Activated naive CD4-positive, alpha-beta T cell treated with anti-CD3 and anti-CD28 coated beads, Interleukin-2, amount 50 U/mL, for 24 hours (primary cell): ENCODE results near the gene STRN4.
"Not testable (repeated sequence)": the region's sequence is repeated elsewhere in the genome, so short reads cannot be mapped to it uniquely, and the experiment has no call there.

ENCODE experiments used
- H3K27ac Mint-ChIP-seq: one replicate; pipeline ENCODE4 v1.8.0; 2021; ENCODE audit warnings: mild to moderate bottlenecking, mixed read lengths
- H3K27me3 Mint-ChIP-seq: one replicate; pipeline ENCODE4 v1.8.0; 2021; ENCODE audit warnings: mixed read lengths
- H3K36me3 Mint-ChIP-seq: one replicate; pipeline ENCODE4 v1.8.0; 2021; ENCODE audit warnings: mixed read lengths
- H3K4me1 Mint-ChIP-seq: one replicate; pipeline ENCODE4 v1.8.0; 2021; ENCODE audit warnings: mixed read lengths
- H3K4me3 Mint-ChIP-seq: one replicate; pipeline ENCODE4 v1.8.0; 2021; ENCODE audit warnings: mild to moderate bottlenecking, mixed read lengths
- H3K9me3 Mint-ChIP-seq: one replicate; pipeline ENCODE4 v1.8.0; 2021; ENCODE audit warnings: mixed read lengths

The STRN4 gene

DNA sequence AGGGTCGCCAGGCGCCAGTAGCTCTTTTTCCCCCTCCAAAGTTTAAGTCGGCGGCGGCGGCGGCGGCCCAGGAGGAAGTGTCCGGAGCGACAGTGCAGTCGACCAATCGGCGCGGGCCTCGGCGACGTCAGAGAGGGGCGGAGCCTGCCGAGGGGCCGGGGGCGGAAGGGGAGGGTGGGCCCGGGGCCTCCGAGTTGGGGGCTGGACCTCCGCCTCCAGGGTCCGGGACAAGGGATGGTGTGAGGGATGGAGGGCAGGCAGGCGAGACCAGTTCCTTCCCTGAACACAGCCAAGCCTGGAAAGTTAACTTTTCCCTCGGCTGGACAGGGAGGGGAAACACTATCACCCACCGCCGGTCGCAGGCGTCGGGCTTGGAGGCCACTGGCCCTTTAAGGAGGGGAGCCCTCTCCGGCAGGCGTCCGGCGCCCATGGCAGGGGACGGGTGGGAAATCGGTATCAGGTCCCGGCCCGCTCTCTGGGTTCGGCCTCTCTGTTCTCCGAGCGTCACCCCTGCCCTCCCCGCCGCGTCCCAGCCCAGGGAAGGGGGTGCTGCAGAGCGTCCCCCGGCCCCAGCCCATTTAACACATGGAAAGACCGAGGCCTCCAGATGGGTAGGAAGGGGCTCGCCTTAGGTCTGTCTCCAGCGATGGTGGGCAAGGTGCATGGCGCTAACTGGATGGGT is 29.1 kb downstream of the STRN4 start, which contains the start of gene PRKD2:
PRKD2 (minus strand) TSS at position 81 of the 682 bp plus-strand sequence. CDS start 744 bp downstream, outside the sequence.
- H3K9me3 Mint-ChIP-seq = no peaks in the 10 kb centered on the region
- peak within 1 kb of the TSS; percentile 96 for H3K4me3 Mint-ChIP-seq
- H3K27ac Mint-ChIP-seq = peak within 1 kb of the TSS; percentile 93
- H3K4me1 Mint-ChIP-seq = peaks cover 52% of the 10 kb centered on the region
- H3K27me3 Mint-ChIP-seq = no peaks in the 10 kb centered on the region
- peaks cover 2% of the 10 kb centered on the region for H3K36me3 Mint-ChIP-seq

DNA sequence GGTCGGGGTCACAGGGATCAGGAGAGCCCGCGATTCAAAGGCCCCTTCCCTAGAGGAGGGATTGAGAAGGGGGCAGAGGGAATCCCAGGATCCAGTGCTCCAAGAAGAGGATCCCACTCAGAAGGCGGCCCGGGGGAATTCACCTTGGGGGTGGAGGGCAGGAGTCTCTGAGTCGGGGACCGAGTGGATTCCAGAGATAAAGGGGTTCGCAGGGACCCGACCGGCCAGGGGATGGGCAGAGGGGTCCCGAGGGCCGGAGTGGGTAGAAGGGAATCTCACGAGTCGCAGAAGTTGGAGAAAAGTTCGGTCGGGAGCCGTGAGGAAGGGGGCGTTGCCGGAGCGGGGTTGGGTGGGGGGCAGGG is 29.6 kb downstream of the STRN4 start:
- Mint-ChIP-seq H3K4me1 (peaks cover 49% of the 10 kb centered on the region), H3K36me3 (peaks cover 2% of the 10 kb centered on the region)

DNA sequence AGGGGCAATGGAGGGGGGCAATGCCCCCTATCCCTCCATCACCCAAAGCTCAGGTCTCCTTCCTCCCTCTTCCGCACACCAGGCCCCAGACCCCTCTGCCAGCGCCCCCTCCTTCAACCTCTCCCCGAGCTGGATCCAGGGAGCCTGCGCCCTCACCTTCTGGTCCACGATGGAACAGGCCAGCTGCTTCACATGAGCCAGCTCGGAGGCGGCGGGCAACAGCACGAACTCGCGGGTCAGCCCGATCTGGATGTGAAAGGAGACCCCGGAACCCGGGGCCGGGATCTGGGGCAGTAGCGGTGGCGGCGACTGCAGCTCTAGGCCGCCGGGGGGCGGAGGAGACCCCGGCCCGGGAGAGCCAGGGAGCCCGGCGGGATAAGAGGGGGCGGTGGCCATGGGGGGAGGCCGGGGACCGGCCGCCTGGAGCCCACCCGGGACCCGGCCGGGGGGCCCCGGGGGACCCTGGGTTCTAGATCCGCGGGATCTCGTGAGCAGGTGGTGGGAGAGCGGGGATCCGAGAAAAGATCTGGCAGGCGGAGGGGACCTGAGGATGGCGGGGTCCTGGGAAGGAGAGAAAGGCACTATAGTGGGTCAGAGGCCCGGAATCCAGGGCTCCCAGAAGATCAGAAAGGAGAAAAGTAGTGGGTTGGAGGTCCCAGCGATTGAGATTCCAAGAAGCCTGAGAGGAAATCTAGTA is 30.1 kb downstream of the STRN4 start:
- peak overlapping the region; percentile 93 for H3K27ac Mint-ChIP-seq
- peaks cover 2% of the 10 kb centered on the region for H3K36me3 Mint-ChIP-seq
- peaks cover 49% of the 10 kb centered on the region for H3K4me1 Mint-ChIP-seq
- no peaks in the 10 kb centered on the region for H3K9me3 Mint-ChIP-seq
- H3K4me3 Mint-ChIP-seq = peak overlapping the region; percentile 96
- H3K27me3 Mint-ChIP-seq = no peaks in the 10 kb centered on the region

More for the DNA sequence above, 29.6 kb downstream of the STRN4 start:
- Mint-ChIP-seq H3K27me3 (no peaks in the 10 kb centered on the region), H3K4me3 (peak overlapping the region; percentile 96), H3K9me3 (no peaks in the 10 kb centered on the region), H3K27ac (peak overlapping the region; percentile 93)

DNA sequence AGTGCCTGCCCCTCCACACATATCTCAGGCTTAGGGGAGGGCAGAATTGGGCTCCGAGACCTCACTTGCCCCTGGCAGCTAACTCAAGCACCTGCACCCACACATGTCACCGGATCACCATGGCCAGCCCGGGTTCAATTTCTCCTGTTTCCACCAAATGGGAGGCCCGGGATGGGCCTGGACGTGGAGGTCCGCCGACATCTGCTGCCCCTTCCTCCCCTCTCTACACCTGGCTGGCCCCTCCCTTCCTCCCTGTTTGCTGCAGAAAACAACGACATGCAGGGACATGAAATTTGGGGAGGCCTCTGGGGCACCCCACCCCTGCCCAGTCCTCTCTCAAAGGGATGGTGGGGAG is 30.7 kb downstream of the STRN4 start:
- Mint-ChIP-seq H3K27ac (peak overlapping the region; percentile 84), H3K4me3 (peak overlapping the region; percentile 96), H3K9me3 (no peaks in the 10 kb centered on the region), H3K4me1 (peaks cover 45% of the 10 kb centered on the region), H3K36me3 (peaks cover 3% of the 10 kb centered on the region), H3K27me3 (no peaks in the 10 kb centered on the region)

DNA sequence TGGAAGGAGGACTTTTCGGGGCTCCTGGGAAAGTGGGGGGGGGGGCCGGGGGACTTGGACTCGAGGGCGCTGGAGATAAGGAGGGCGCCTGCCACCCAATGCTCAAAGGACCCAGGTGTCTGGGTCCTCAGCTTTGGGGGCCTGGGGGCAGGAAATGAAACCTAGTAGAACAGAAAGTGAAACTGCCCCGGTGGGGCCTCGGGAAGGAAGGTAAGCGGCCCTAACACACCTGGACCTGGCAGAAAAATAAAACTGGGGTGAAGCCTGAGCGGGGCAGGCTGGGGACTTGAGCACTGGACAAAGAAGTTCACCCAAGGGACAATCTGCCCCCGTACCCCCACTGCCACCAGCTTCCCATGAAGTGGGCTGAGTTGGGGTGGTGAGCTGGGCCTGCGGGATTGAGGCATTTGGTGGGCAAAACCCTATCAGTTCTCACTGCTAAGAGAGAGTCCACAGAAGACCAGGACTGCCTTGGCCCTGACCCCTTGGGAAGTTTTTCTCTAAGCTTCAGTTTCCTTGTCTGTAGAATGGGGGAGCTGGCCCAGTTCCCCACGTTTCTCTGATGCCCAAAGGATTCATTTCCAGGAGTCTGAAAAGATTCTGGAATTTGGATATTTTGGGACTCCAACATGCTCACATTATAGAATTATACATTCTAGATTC is 31.7 kb downstream of the STRN4 start:
- no peaks in the 10 kb centered on the region for H3K27me3 Mint-ChIP-seq
- peaks cover 45% of the 10 kb centered on the region for H3K4me1 Mint-ChIP-seq
- H3K4me3 Mint-ChIP-seq = peak overlapping the region; percentile 96
- H3K27ac Mint-ChIP-seq = peak overlapping the region; percentile 97
- H3K9me3 Mint-ChIP-seq = no peaks in the 10 kb centered on the region
- peaks cover 3% of the 10 kb centered on the region for H3K36me3 Mint-ChIP-seq

DNA sequence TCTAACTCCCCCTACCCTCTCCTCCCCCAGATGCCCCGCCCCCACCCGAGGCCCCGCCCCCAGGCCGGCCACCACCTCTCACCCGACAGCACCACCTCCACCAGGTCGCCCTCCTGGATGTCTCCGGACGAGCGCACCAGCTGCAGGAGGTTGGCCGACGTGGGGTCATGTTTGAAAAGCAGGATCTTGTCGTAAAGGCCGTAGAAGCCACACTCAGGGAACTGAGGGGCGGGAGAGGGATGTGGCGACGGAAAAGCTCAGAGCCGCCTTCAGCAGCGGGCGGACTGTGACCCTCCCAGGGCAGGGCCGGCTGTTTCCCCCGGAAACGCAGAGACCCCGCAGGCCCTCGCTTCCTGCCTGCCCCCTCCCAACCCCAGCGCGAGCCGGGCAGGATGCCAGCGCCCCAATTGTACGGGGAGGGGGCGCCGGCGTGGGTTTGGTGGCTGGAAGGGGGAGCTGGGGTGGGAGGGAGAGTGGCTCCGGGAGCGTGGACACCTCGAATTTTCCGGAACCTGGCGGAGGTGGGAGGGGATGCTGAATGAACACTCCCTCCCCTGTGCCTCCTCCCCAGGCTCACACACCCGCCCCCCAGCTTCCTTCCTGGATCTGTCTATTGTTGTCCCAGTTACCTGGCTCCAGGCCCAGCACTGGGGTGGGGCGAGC is 32.3 kb downstream of the STRN4 start:
- Mint-ChIP-seq H3K4me1 (peaks cover 38% of the 10 kb centered on the region), H3K27me3 (no peaks in the 10 kb centered on the region), H3K27ac (peak overlapping the region; percentile 87), H3K9me3 (no peaks in the 10 kb centered on the region), H3K4me3 (peak overlapping the region; percentile 96), H3K36me3 (peaks cover 1% of the 10 kb centered on the region)

DNA sequence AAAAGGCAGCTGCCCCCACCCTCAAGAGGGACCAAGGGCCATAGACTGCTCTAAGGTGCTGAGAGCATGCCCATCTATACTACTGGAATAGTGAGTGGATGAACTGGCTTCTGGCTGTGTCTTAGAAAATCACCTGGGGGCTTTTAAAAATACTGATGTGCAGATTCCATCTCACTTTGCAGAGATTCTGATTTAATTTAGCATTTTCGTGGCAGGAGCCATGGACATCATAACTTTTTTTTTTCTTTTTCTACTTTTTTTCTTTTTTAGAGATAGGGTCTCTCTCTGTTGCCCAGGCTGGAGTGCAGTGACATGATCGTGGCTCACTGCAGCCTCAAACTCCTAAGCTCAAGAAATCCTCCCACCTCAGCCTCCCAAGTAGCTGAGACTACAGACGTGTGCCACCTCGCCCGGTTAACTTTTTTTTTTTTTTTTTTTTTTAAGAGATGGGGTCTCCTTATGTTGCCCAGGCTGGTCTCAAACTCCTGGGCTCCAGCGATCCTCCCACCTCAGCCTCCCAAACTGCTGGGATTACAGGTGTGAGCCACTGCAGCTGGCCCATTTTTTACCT is 33.4 kb downstream of the STRN4 start:
- Mint-ChIP-seq H3K4me3 (peak overlapping the region; percentile 96), H3K4me1 (peaks cover 27% of the 10 kb centered on the region), H3K27ac (peak overlapping the region; percentile 87)
- not testable (repeated sequence) for H3K36me3 Mint-ChIP-seq, H3K27me3 Mint-ChIP-seq, H3K9me3 Mint-ChIP-seq

DNA sequence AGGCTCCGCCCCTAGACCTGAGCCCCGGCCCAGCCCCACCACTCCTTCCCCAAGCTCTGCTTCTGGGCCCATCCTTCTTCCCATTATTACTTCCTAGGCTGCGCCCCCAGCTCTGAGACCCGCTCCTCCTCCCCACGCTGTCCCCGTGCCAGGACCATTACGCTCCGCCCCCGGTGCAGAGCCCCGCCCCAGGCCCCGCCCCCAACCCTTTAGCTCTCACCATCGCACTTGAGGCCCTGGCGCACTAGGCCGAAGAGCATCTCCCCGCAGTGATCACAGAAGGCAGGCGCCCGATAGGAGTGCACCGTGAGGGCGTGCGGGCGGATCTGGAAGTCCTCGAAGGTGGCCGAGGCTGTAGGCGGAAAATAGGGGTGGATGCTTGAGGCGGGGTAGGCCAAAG is 35.6 kb downstream of the STRN4 start:
- Mint-ChIP-seq H3K9me3 (no peaks in the 10 kb centered on the region), H3K4me1 (peaks cover 27% of the 10 kb centered on the region), H3K36me3 (peaks cover 1% of the 10 kb centered on the region), H3K27ac (no peak overlapping the region), H3K4me3 (no peak overlapping the region), H3K27me3 (no peaks in the 10 kb centered on the region)

DNA sequence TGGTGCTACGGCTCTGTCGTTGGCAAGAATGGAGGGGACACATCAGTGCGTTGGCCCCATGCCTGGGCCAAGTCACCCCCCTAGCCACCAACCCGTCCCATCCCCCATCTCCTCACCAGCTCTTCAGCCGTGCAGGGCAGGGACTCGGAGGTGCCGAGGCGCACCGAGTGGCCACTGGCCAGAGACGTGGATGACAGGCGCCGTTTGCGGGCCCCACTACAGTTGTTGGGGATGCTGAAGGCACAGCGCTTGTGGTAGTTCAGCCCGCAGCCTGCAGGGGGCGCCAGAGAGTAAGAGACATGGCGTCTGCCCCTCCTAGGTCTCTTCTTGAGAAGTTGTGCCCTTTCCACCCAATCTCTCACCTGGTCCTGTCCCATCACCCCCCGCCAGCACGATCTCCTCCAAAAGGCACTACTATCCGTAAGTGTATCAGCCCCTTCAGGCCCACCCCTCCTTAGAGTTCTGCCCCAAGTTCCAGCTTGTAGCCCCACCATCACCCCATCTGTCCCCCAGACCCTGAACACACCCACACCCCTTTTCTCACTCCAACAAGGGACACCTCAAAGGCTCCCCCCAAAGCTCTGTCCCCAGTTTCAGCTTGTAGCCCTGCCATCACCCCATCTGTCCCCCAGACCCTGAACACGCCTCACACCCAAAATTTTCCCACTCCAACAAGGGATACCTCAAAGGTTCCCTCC is 41.7 kb downstream of the STRN4 start:
- H3K4me1 Mint-ChIP-seq = peaks cover 14% of the 10 kb centered on the region
- no peak overlapping the region for H3K4me3 Mint-ChIP-seq
- peaks cover 3% of the 10 kb centered on the region for H3K36me3 Mint-ChIP-seq
- no peaks in the 10 kb centered on the region for H3K9me3 Mint-ChIP-seq
- peak overlapping the region; percentile 73 for H3K27ac Mint-ChIP-seq
- no peaks in the 10 kb centered on the region for H3K27me3 Mint-ChIP-seq

DNA sequence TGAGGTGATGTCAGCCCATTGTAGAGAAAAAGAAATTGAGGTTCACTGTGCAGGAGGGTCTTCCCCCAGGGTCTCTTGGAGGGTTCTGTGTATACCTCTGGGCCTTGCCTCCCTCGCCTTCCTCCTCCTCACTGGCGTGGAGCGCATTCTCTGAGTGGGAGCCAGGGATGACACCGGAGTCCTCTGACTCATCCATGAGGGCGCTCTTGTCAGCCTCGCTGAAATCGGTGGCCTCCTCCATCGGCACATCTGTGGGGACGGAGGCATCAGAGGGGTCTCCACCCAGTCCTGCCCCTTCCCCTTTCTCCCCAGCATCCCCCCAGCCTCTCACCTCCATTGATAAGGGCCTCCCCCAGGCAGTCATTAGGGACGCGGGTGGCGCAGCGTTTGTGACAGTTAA is 45.5 kb downstream of the STRN4 start:
- Mint-ChIP-seq H3K27ac (no peak overlapping the region), H3K36me3 (peaks cover 8% of the 10 kb centered on the region), H3K27me3 (no peaks in the 10 kb centered on the region), H3K9me3 (no peaks in the 10 kb centered on the region), H3K4me3 (no peak overlapping the region), H3K4me1 (peaks cover 11% of the 10 kb centered on the region)

DNA sequence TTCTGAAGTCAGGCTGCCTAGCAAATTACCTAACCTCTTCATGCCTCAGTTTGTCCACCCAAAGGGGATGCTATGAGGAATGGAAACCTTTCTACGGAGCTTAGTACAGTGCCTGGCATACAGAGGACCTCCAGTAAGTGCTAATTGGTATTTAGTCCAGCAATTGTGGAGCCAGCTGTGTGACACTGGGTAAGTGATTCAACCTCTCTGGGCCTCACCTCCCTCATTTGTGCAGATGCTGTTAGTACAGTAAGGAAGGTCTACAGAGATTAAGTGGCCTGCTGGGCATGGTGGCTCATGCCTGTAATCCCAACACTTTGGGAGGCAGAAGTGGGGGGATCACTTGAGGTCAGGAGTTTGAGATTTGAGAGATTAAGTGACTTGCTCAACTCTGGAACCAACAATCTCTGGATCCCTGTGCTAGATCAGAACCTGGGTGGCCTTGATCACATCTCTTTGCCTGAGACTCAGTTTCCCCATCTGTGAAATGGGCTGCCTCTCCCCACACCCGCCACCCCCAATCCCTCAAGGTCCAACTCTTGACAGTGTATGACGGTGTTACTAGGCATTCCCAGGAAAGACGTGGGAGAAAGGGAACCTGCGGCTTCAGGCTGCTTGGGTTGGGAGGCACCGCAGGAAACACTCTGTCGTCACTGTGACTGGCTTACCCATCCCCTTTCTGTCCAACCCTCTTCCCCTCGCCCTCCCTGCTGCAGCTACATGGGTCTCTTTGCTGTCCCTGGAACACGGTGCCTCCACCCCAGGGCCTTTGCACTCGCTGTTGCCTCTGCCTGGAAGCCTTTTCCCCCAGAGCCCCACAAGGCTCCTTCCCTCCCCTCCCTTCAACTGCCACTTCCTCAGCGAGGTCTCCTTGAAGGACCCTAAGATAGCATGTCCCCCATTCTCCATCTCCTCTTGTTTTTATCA is 47.6 kb downstream of the STRN4 start:
- Mint-ChIP-seq H3K4me3 (no peak overlapping the region), H3K27me3 (no peaks in the 10 kb centered on the region), H3K4me1 (no peaks in the 10 kb centered on the region), H3K9me3 (no peaks in the 10 kb centered on the region), H3K36me3 (peaks cover 8% of the 10 kb centered on the region), H3K27ac (no peak overlapping the region)

DNA sequence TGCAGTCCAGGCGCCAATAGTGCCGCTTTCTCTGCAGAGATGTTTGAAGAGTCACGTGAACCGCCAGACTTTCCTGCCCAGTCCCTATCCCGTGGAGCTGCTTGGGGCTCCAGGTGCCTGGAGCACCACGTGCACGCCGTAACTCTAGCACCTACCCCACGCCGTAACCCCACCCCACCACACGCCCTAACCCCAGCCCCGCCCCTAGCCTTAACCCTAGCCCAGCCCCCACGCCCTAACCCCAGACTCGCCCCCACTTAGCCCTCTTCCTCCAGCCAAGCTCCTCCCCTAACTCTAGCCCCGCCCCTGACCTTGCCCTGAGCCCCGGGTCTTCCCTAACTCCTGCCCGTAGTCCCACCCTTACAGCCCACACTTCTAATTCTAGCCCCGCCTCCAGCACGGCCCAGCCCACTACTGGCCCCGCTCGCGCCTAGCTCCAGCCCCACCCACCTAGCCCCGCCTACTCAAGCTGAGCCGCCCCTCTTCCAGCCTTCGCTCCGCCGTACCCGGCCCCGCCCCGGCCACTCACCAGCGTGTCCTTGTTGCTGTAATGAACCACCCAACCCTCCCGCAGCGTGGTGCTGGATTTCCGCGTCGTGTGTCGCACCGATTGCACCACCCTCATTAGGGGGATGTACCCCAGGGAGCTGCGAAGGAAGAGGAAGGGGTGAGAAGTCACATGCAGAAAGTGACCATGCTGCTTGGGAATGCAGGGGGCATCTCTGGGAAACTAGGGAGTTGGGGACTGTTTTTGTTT is 48.9 kb downstream of the STRN4 start:
- Mint-ChIP-seq H3K27me3 (no peaks in the 10 kb centered on the region), H3K4me1 (no peaks in the 10 kb centered on the region), H3K27ac (no peak overlapping the region), H3K36me3 (peaks cover 11% of the 10 kb centered on the region), H3K9me3 (no peaks in the 10 kb centered on the region), H3K4me3 (no peak overlapping the region)

DNA sequence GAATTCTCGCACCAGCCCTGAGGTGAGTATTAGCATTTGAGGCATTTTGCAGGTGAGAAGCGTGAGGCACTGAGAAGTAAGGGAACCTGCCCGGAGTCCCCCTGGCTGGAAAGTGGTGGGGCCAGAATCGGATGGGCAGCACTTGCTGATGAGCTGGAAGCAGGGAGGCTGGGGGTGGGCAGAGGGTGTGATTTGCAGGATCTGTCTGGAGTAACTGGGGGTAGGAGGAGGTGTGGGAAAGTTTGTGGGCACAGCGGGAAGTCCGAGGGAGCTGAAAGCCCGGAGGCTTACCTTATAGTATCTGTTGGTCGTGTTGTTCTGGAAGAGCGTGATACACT is 49.4 kb downstream of the STRN4 start:
- Mint-ChIP-seq H3K4me1 (no peaks in the 10 kb centered on the region), H3K4me3 (no peak overlapping the region), H3K9me3 (no peaks in the 10 kb centered on the region), H3K36me3 (peaks cover 11% of the 10 kb centered on the region), H3K27me3 (no peaks in the 10 kb centered on the region), H3K27ac (no peak overlapping the region)

DNA sequence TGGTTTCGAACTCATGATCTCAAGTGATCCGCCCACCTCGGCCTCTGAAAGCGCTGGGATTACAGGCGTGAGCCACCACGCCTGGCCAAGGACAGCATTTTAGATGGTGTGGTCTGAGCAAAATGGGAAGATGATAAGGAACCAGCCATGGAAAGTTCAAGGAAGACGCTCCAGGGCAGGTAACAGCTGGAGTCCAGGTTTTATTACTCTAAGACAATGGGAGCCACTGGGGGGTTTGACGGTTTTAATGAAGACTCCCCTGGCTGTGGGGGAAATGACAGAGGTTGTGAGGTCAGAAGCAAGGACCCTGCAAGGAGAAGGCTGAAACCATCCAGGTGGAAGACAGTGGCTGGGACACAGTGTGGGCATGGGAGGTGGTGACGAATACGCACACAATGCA is 50.2 kb downstream of the STRN4 start:
- no peaks in the 10 kb centered on the region for H3K9me3 Mint-ChIP-seq
- no peaks in the 10 kb centered on the region for H3K27me3 Mint-ChIP-seq
- no peak overlapping the region for H3K4me3 Mint-ChIP-seq
- H3K4me1 Mint-ChIP-seq = no peaks in the 10 kb centered on the region
- H3K36me3 Mint-ChIP-seq = peaks cover 9% of the 10 kb centered on the region
- H3K27ac Mint-ChIP-seq = no peak overlapping the region
